Measurements from ENCODE around the gene MYNN. TPM values are rescaled to one million over a fixed set of nuclear protein-coding genes. Genes with fewer than 3 reads are reported as not detected.

The MYNN gene
- total and polyA plus RNA-seq, 2 donors (not counting 3 experiments of a cell fraction or from before 2014, with no cell fraction given): 7.1 to 12.7 TPM

GRCh38 chr3:169825316-169825715, 52.1 kb downstream of the MYNN start:
- H3K79me2 ChIP-seq (ENCODE audit: control insufficient read depth, insufficient read depth, low read length): no peaks in the 10 kb centered on the region
- no peaks in the 10 kb centered on the region for H4K20me1 ChIP-seq (replicated peaks; ENCODE audit: control insufficient read depth, extremely low read depth, insufficient read depth, low read length)
- H3K27ac ChIP-seq (ENCODE audit: insufficient read depth, low read depth, low read length): no peak overlapping the region
- H3K4me2 ChIP-seq (ENCODE audit: insufficient read depth, low read length): no peak overlapping the region
- no TSS peak for BruUV-seq (replicated peaks)
- no peaks in the 10 kb centered on the region for H3K9me1 ChIP-seq (replicated peaks; ENCODE audit: control insufficient read depth, extremely low read depth, insufficient read depth, low read length)
- no peak overlapping the region for H3K9ac ChIP-seq (replicated peaks; ENCODE audit: extremely low read depth, insufficient read depth, low read length)
- H3K4me3 ChIP-seq (replicated peaks in 1 of 3; ENCODE audit: insufficient read depth in 1 of 3, low read depth in 1 of 3, low read length in 3 of 3): no peak overlapping the region
- no peaks in the 10 kb centered on the region for H3K36me3 ChIP-seq (ENCODE audit: control insufficient read depth in 2 of 2, extremely low read depth in 1 of 2, insufficient read depth in 2 of 2, low read length in 2 of 2)
- CTCF ChIA-PET: interaction anchor here (0.7 to 1.3 kb wide), 2 partner anchors 14 to 15 kb away, joined by 3 read pairs; no protein-coding TSS in a partner anchor
- dilution Hi-C loops (cut with MboI; ENCODE audit: extremely low pct_ligation_motif_present, low sequenced_read_pairs) (no loop called here), intact Hi-C loops (cut with micrococcal nuclease) (no loop called here)
- TF ChIP-seq MAX (IDR thresholded peaks at IDR 0.05; ENCODE audit: insufficient read depth, insufficient read length) (no peak), JUN (IDR thresholded peaks at IDR 0.05; ENCODE audit: borderline replicate concordance, insufficient read depth, insufficient read length, low read depth) (no peak), MYC (IDR thresholded peaks at IDR 0.05; ENCODE audit: low read depth, low read length) (no peak), POLR2A (IDR thresholded peaks at IDR 0.05; ENCODE audit: low read depth, low read length) (no peak), FOS (IDR thresholded peaks at IDR 0.05; ENCODE audit: borderline replicate concordance, insufficient read depth, low read length) (no peak), EZH2 (IDR thresholded peaks at IDR 0.05; ENCODE audit: borderline replicate concordance, low read depth, low read length, severe bottlenecking) (no peak), GATA2 (IDR thresholded peaks at IDR 0.05; ENCODE audit: insufficient read depth, insufficient read length, low read depth, low read length) (no peak), POLR2AphosphoS5 (IDR thresholded peaks at IDR 0.05; ENCODE audit: insufficient read depth, low read depth, low read length) (no peak)
- TF ChIP-seq, protein P1, sequence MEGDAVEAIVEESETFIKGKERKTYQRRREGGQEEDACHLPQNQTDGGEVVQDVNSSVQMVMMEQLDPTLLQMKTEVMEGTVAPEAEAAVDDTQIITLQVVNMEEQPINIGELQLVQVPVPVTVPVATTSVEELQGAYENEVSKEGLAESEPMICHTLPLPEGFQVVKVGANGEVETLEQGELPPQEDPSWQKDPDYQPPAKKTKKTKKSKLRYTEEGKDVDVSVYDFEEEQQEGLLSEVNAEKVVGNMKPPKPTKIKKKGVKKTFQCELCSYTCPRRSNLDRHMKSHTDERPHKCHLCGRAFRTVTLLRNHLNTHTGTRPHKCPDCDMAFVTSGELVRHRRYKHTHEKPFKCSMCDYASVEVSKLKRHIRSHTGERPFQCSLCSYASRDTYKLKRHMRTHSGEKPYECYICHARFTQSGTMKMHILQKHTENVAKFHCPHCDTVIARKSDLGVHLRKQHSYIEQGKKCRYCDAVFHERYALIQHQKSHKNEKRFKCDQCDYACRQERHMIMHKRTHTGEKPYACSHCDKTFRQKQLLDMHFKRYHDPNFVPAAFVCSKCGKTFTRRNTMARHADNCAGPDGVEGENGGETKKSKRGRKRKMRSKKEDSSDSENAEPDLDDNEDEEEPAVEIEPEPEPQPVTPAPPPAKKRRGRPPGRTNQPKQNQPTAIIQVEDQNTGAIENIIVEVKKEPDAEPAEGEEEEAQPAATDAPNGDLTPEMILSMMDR (IDR thresholded peaks at IDR 0.05; ENCODE audit: extremely low read depth in 1 of 2, insufficient read depth in 1 of 2, low read depth in 1 of 2, low read length in 2 of 2): no peak
- no peak for FAIRE-seq
- POLR2A ChIA-PET: no interaction called here
- peaks cover 10% of the 10 kb centered on the region for H3K4me1 ChIP-seq (ENCODE audit: control insufficient read depth, extremely low read depth, insufficient read depth, low read length)
- DNase-seq (ENCODE audit: low read depth, low spot score): no peak
- no peaks in the 10 kb centered on the region for H3K9me3 ChIP-seq (replicated peaks; ENCODE audit: control insufficient read depth, insufficient read depth, low read length)
- peaks cover 0 to 2% of the 10 kb centered on the region in 2 experiments for H3K27me3 ChIP-seq (ENCODE audit: control insufficient read depth in 2 of 2, insufficient read depth in 2 of 2, low read length in 2 of 2)
- H2AFZ ChIP-seq (ENCODE audit: low read depth, low read length): no peak overlapping the region

All from endothelial cell of umbilical vein (primary cell).